ENCODE results near the gene OSCAR. TPM values are rescaled to one million over a fixed set of nuclear protein-coding genes. Genes with fewer than 3 reads are reported as not detected.

OSCAR gene, protein sequence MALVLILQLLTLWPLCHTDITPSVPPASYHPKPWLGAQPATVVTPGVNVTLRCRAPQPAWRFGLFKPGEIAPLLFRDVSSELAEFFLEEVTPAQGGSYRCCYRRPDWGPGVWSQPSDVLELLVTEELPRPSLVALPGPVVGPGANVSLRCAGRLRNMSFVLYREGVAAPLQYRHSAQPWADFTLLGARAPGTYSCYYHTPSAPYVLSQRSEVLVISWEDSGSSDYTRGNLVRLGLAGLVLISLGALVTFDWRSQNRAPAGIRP
- 0.25 to 0.41 TPM (median 0.33 TPM) in 5 replicates for total RNA-seq (2022; extraction: Qiagen RNA extraction; ENCODE audit: low read depth)

DNA sequence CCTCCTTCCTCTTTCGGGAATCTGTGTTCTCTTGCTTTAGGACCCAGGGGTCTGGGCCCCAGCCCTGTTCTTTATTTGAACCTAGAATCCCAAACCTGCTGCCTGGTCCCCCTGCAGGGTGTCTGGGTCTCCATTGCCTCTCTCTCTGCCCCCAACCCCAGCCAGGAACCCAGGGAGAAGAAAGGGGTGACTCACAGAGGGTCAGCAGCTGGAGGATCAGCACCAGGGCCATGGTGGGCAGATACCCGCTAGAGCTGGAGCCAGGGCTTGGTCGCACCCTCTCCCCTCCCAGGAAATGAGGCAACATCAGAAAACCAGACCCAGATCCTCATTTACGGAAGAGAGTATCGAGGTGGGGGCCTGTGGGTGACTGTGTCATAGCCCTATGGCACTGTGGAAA lies at the start of gene OSCAR:
TSS of gene OSCAR (minus strand) at position 243 of the 400 bp plus-strand sequence. CDS start at position 232, 11 bp downstream.

DNA sequence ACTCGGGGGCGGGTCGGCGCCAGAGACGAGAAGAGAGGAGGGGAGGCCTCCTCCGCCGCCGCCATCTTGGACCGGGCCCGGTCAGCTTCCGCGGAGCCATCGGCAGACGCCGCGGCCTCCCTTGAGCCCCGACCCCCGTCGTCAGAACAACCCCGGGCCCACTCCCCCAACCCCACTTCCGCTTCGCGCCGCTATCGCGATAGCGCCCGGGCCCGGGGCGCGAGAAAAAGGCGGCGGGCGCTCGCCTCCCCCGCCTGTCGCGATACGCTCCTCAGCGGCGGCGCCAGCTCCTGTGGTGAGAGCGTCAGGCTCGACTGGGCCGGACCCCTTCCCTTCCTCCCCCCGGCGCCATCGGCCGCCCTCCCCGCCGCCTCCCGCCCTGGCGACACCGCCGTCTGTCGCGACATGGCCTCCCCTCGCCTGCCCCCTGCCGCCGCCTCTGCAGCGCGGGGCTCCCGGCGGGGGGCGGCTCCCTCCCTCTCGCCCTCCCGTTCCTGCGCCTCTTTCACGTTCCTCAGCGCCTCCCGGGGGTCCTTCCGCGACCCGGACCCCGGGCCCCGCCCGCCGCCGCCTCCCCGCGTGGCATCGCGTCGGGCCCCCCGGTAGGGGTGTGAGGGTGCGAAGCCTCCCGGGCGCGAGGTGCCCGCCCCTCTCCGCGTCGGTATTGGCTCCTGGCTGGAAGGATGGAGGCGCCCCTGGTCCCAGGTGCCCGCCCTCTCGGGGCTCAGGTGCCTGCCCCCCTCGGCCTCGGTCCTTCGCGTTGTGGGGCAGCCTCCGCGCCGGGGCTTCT lies 37.3 kb upstream of the OSCAR start, which contains the start of gene CNOT3:
TSS of gene CNOT3 (plus strand) at position 64 of the 790 bp plus-strand sequence. CDS start 5,217 bp downstream, outside the sequence.

GRCh38 chr19:54115109-54116063 lies 14.8 kb upstream of the OSCAR start, which contains the start of the genes PRPF31 and TFPT:
PRPF31 (plus strand) TSS chr19:54115754; CDS start chr19:54118279, 2,525 bp downstream.
TFPT (minus strand) TSS chr19:54115657; CDS start chr19:54115269, 388 bp downstream.

DNA sequence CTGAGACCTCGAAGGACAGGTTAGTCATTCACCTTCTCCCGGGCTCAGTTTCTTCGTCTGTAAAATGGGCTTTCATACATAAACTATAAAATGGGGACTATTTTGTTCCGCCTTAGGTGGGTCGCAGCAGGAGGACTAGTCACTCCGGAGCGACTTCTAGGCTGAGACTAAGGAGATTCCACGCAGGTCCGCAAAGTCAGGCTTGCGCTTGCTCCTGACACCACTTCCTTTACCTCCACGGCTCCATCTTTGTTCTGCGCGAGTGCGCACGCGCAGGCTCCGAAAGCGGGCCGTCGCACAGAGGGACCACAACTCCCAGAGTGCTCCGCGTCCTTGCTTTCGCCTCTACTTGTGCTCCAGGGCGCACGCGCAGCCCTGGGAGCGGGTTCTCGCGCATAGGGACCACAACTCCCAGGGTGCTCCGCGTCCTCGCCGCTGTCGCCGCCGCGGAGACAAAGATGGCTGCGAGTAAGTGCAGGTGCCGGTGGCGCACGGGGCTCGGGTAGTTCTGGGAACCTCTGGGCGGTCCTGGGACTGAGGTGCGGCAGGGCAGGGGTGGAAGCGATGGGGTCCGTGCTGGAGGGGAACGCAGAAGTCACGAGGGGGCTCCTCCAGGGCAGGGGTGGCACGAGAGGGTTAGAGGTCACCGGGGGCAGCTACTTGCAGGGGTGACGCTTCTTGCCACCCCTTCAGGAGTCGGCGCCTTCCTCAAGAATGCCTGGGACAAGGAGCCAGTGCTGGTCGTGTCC lies 2.0 kb upstream of the OSCAR start, which contains the start of gene NDUFA3:
TSS of gene NDUFA3 (plus strand) at position 435 of the 749 bp plus-strand sequence. CDS start at position 459, 24 bp downstream.

GRCh38 chr19:54081032-54081431 lies 19.6 kb downstream of the OSCAR start, which contains the start of gene TARM1:
TARM1 (minus strand) TSS chr19:54081365; CDS start chr19:54081340, 25 bp downstream.

DNA sequence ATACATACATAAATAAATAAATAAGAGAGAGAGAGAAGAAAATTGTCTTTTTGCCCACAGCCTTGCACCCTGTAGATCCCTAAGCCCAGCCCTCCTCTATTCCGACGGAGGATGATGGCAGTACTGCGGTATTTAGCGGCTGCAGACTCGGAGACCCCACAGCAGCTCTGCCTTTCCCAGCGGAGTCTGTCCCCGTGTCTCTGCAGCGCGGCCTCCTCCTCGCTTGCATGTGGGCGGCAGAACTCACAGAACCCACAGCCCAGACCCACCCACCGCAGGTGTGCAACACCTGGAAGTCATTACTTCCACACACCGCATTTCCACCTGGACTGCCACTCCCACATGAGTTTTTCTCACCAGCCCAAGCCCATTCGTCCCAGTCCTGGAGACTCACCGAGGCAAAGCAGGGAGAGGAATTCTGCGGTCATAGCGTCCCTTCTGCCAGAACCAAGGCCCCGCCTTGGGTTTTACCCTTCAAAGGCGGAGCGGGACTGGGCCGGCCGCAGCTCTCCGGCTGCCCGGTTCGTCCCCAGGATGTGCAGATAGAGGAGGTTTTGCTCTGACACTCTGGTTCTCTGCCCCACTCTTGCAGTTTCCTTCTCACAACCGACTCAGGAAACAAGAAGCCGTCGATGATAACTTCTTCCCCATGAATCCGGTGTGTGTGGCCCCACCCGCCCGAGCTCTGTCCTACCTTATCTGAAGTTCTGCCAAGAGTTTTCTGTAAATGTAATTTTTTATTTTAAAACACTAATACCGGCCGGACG lies 37.1 kb downstream of the OSCAR start, which contains the start of gene VSTM1:
TSS of gene VSTM1 (minus strand) at position 548 of the 767 bp plus-strand sequence. CDS start at position 428, 120 bp downstream.

Other genes starting within 250 kb of the OSCAR start
- 191 to 352 TPM (median 290 TPM) in 5 replicates for gene MYADM, start 232.9 kb downstream of the OSCAR start, total RNA-seq (2022; extraction: Qiagen RNA extraction; ENCODE audit: low read depth)
- gene PRKCG, start 218.6 kb downstream of the OSCAR start, total RNA-seq (2022; extraction: Qiagen RNA extraction; ENCODE audit: low read depth) = 3.4 to 6.7 TPM (median 6.0 TPM) in 5 replicates
- 4.6 to 10.0 TPM (median 9.4 TPM) in 5 replicates for gene CACNG7, start 191.5 kb downstream of the OSCAR start, total RNA-seq (2022; extraction: Qiagen RNA extraction; ENCODE audit: low read depth)
- gene CACNG8, start 137.9 kb downstream of the OSCAR start, total RNA-seq (2022; extraction: Qiagen RNA extraction; ENCODE audit: low read depth) = 0.83 to 1.4 TPM (median 1.4 TPM) in 5 replicates
- gene CACNG6, start 109.2 kb downstream of the OSCAR start, total RNA-seq (2022; extraction: Qiagen RNA extraction; ENCODE audit: low read depth) = 7.7 to 12.8 TPM (median 12.1 TPM) in 5 replicates
- gene VSTM1, start 36.9 kb downstream of the OSCAR start, total RNA-seq (2022; extraction: Qiagen RNA extraction; ENCODE audit: low read depth) = 0.55 to 0.92 TPM (median 0.78 TPM) in 3 of 5 replicates, not detected in the others
- gene TARM1, start 19.4 kb downstream of the OSCAR start, total RNA-seq (2022; extraction: Qiagen RNA extraction; ENCODE audit: low read depth) = not detected in 5 replicates
- 211 to 296 TPM (median 232 TPM) in 5 replicates for gene NDUFA3, start 2.1 kb upstream of the OSCAR start, total RNA-seq (2022; extraction: Qiagen RNA extraction; ENCODE audit: low read depth)
- gene TFPT, start 14.9 kb upstream of the OSCAR start, total RNA-seq (2022; extraction: Qiagen RNA extraction; ENCODE audit: low read depth) = 19.8 to 27.0 TPM (median 21.7 TPM) in 5 replicates
- 105 to 128 TPM (median 113 TPM) in 5 replicates for gene PRPF31, start 15.0 kb upstream of the OSCAR start, total RNA-seq (2022; extraction: Qiagen RNA extraction; ENCODE audit: low read depth)
- gene CNOT3, start 37.0 kb upstream of the OSCAR start, total RNA-seq (2022; extraction: Qiagen RNA extraction; ENCODE audit: low read depth) = 51.6 to 72.5 TPM (median 70.4 TPM) in 5 replicates
- gene LENG1, start 58.9 kb upstream of the OSCAR start, total RNA-seq (2022; extraction: Qiagen RNA extraction; ENCODE audit: low read depth) = 7.9 to 9.8 TPM (median 8.4 TPM) in 5 replicates
- 1.5 to 2.8 TPM (median 1.6 TPM) in 5 replicates for gene TMC4, start 72.4 kb upstream of the OSCAR start, total RNA-seq (2022; extraction: Qiagen RNA extraction; ENCODE audit: low read depth)
- gene MBOAT7, start 88.8 kb upstream of the OSCAR start, total RNA-seq (2022; extraction: Qiagen RNA extraction; ENCODE audit: low read depth) = 91.3 to 177 TPM (median 147 TPM) in 5 replicates
- gene TSEN34, start 90.5 kb upstream of the OSCAR start, total RNA-seq (2022; extraction: Qiagen RNA extraction; ENCODE audit: low read depth) = 69.8 to 130 TPM (median 119 TPM) in 5 replicates
- gene RPS9, start 100.1 kb upstream of the OSCAR start, total RNA-seq (2022; extraction: Qiagen RNA extraction; ENCODE audit: low read depth) = 1,924 to 2,379 TPM (median 2,180 TPM) in 5 replicates
- gene LILRB3, start 122.2 kb upstream of the OSCAR start, total RNA-seq (2022; extraction: Qiagen RNA extraction; ENCODE audit: low read depth) = 0.07 to 0.24 TPM (median 0.14 TPM) in 4 of 5 replicates, not detected in the other
- gene LILRA6, start 142.0 kb upstream of the OSCAR start, total RNA-seq (2022; extraction: Qiagen RNA extraction; ENCODE audit: low read depth) = 0.09 TPM in 1 of 5 replicates, not detected in the others
- 0.04 TPM in 1 of 5 replicates, not detected in the others for gene LILRB5, start 156.5 kb upstream of the OSCAR start, total RNA-seq (2022; extraction: Qiagen RNA extraction; ENCODE audit: low read depth)
- gene LILRB2, start 180.3 kb upstream of the OSCAR start, total RNA-seq (2022; extraction: Qiagen RNA extraction; ENCODE audit: low read depth) = 0.05 to 0.14 TPM (median 0.05 TPM) in 3 of 5 replicates, not detected in the others
- gene LILRA5, start 212.4 kb upstream of the OSCAR start, total RNA-seq (2022; extraction: Qiagen RNA extraction; ENCODE audit: low read depth) = not detected in 5 replicates
- not detected in 5 replicates for gene LILRA4, start 238.4 kb upstream of the OSCAR start, total RNA-seq (2022; extraction: Qiagen RNA extraction; ENCODE audit: low read depth)